Ovary (tissue), 3 donors: ENCODE measurements around the gene SRGAP3.

ENCODE experiments used
- EP300 ChIP-seq: sonication (generic); formaldehyde crosslinking; IDR thresholded peaks from one replicate; pipeline ENCODE4 v1.6.1; 2017; ENCODE audit warnings: antibody characterized with exemption
- TF ChIP-seq, protein P1 (sequence below), 3 donors: fragments of 450-650 bp in 2 of 3; fragments of 200-600 bp in 1 of 3; IDR thresholded peaks; one replicate each; pipeline versions ENCODE4 v1.5.1 to v1.8.0; 2016 to 2022; ENCODE audit warnings: antibody characterized with exemption in 3 of 3, mild to moderate bottlenecking in 1 of 3
- donor health status: DM: no; HTN: no; CAD: no.

DNA sequence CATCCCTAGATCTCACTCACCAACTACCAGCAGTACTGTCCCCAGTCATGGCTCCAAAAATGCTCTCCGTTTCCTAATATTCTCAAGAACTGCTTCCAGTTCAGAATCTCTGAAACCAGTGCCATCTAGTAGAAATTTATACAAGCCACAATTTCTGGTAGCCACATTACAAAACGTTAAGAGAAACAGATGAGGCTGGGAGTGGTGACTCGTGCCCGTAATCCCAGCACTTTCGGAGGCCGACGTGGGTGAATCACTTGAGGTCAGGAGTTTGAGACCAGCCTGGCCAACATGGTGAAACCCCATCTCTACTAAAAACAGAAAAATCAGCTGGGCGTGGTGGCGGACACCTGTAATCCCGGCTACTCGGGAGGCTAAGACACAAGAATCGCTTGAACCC is 207.8 kb downstream of the SRGAP3 start:
- TF ChIP-seq, protein P1, sequence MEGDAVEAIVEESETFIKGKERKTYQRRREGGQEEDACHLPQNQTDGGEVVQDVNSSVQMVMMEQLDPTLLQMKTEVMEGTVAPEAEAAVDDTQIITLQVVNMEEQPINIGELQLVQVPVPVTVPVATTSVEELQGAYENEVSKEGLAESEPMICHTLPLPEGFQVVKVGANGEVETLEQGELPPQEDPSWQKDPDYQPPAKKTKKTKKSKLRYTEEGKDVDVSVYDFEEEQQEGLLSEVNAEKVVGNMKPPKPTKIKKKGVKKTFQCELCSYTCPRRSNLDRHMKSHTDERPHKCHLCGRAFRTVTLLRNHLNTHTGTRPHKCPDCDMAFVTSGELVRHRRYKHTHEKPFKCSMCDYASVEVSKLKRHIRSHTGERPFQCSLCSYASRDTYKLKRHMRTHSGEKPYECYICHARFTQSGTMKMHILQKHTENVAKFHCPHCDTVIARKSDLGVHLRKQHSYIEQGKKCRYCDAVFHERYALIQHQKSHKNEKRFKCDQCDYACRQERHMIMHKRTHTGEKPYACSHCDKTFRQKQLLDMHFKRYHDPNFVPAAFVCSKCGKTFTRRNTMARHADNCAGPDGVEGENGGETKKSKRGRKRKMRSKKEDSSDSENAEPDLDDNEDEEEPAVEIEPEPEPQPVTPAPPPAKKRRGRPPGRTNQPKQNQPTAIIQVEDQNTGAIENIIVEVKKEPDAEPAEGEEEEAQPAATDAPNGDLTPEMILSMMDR (IDR thresholded peaks at IDR 0.05) = no peak
- no peak for TF ChIP-seq EP300
